Fibroblast of pulmonary artery (primary cell): ENCODE data around the gene C12orf57.
A peak's percentile ranks its signal among the peaks of the same experiment; 100 is the strongest.

ENCODE experiments used
- DNase-seq: peaks from one replicate; pipeline ENCODE4 v3.0.0-alpha.2; 2010; ENCODE audit warnings: low read depth
- H3K4me3 ChIP-seq: replicated peaks from 2 replicates; pipeline ENCODE4 v1.5.1; 2011; ENCODE audit warnings: low read depth, mild to moderate bottlenecking, control low read depth, low read length, moderate library complexity
- TF ChIP-seq, protein P1 (sequence below): IDR thresholded peaks from 2 replicates; pipeline ENCODE4 v1.5.1; 2011; ENCODE audit warnings: mild to moderate bottlenecking, control low read depth, low read length, inconsistent platforms; ENCODE audit errors: missing control alignments

C12orf57 gene

GRCh38 chr12:6927379-6928021 lies 16.3 kb upstream of the C12orf57 start, which contains the start of gene ATN1:
Gene ATN1, plus strand, starts transcription at chr12:6927959. Its CDS starts 6,043 bp downstream, at chr12:6934002.
- H3K4me3 ChIP-seq, result peak within 1 kb of the TSS; percentile 76
- TF ChIP-seq, protein P1, sequence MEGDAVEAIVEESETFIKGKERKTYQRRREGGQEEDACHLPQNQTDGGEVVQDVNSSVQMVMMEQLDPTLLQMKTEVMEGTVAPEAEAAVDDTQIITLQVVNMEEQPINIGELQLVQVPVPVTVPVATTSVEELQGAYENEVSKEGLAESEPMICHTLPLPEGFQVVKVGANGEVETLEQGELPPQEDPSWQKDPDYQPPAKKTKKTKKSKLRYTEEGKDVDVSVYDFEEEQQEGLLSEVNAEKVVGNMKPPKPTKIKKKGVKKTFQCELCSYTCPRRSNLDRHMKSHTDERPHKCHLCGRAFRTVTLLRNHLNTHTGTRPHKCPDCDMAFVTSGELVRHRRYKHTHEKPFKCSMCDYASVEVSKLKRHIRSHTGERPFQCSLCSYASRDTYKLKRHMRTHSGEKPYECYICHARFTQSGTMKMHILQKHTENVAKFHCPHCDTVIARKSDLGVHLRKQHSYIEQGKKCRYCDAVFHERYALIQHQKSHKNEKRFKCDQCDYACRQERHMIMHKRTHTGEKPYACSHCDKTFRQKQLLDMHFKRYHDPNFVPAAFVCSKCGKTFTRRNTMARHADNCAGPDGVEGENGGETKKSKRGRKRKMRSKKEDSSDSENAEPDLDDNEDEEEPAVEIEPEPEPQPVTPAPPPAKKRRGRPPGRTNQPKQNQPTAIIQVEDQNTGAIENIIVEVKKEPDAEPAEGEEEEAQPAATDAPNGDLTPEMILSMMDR, result no peak
- DNase-seq, result peak; percentile 88

- H3K4me3 ChIP-seq, result peak overlapping the region; percentile 76
- no peak for DNase-seq
- TF ChIP-seq, protein P1, result no peak
Measured at GRCh38 chr12:6928022-6928702, 15.7 kb upstream of the C12orf57 start.

GRCh38 chr12:6928703-6929407 lies 15.0 kb upstream of the C12orf57 start:
- no peak for DNase-seq
- TF ChIP-seq, protein P1, result no peak
- H3K4me3 ChIP-seq, result peak overlapping the region; percentile 76

GRCh38 chr12:6929466-6930452 lies 14.1 kb upstream of the C12orf57 start:
- H3K4me3 ChIP-seq, result peak overlapping the region; percentile 76
- TF ChIP-seq, protein P1, result no peak
- no peak for DNase-seq

GRCh38 chr12:6932766-6933165 lies 11.1 kb upstream of the C12orf57 start:
- no peak overlapping the region for H3K4me3 ChIP-seq
- no peak for DNase-seq
- TF ChIP-seq, protein P1, result no peak

- peak overlapping the region; percentile 27 for H3K4me3 ChIP-seq
- TF ChIP-seq, protein P1, result no peak
- DNase-seq, result peak; percentile 87
Measured at GRCh38 chr12:6934110-6934509, 9.7 kb upstream of the C12orf57 start.
